22Rv1 (cell line): ENCODE results near the gene RIBC2.

Experiments
- ZFX ChIP-seq: fragments of 450-650 bp; IDR thresholded peaks from 2 replicates; pipeline ENCODE4 v1.6.1; 2017; ENCODE audit warnings: antibody characterized with exemption, borderline replicate concordance
- TF ChIP-seq, protein P1 (sequence below): fragments of 450-650 bp; IDR thresholded peaks from 2 replicates; pipeline ENCODE4 v1.5.1; 2017; ENCODE audit warnings: mild to moderate bottlenecking

DNA sequence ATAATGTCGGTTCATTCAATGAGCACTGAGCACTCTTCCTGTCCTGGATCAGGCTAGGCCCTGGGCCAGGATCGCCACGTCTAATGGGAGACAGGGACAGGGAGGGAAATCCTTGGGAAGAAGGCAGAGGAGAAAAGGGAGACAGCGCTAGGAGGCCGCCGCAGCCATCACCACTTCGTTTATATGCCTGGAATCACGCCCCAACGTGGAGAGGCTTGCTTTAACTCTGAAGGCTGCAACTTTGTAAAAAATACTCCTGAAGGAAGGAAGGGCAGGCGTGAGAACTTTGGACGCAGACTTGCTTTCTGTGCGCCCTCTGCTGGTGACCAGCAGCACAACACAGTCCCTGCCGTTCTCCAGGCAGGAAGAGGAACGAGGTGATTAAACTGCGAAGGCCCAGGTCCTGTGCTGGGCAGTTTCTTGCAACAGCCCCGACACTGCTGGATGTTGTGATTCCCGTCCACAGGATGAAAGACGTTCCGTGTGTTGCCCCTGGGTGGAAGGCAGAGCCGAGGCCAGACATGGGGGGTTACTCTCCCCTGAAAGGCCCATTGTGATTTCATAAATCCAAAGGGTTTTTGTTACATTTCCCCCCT, 22.1 kb downstream of the RIBC2 start:
- TF ChIP-seq, protein P1, sequence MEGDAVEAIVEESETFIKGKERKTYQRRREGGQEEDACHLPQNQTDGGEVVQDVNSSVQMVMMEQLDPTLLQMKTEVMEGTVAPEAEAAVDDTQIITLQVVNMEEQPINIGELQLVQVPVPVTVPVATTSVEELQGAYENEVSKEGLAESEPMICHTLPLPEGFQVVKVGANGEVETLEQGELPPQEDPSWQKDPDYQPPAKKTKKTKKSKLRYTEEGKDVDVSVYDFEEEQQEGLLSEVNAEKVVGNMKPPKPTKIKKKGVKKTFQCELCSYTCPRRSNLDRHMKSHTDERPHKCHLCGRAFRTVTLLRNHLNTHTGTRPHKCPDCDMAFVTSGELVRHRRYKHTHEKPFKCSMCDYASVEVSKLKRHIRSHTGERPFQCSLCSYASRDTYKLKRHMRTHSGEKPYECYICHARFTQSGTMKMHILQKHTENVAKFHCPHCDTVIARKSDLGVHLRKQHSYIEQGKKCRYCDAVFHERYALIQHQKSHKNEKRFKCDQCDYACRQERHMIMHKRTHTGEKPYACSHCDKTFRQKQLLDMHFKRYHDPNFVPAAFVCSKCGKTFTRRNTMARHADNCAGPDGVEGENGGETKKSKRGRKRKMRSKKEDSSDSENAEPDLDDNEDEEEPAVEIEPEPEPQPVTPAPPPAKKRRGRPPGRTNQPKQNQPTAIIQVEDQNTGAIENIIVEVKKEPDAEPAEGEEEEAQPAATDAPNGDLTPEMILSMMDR, result peak; percentile 95
- TF ChIP-seq ZFX, result no peak
